MM.1S (cell line): ENCODE data around the gene PLEKHG1.

ENCODE experiments used
- CTCF ChIP-seq: fragments of 300-600 bp; sonication (generic); IDR thresholded peaks from 2 replicates; pipeline ENCODE4 v1.5.1; 2016; ENCODE audit warnings: antibody characterized with exemption, low read length, mixed read lengths
- EZH2 ChIP-seq: fragments of 300-600 bp; sonication (generic); optimal IDR thresholded peaks from 2 replicates; pipeline ENCODE3; 2017; ENCODE audit warnings: low read depth, mild to moderate bottlenecking, antibody characterized with exemption, low read length, mixed read lengths
- EZH2phosphoT487 ChIP-seq: fragments of 300-600 bp; sonication (generic); IDR thresholded peaks from 2 replicates; pipeline ENCODE4 v1.6.1; 2018; ENCODE audit warnings: antibody characterized with exemption, low read length

GRCh38 chr6:150550244-150550643 is 49.4 kb upstream of the PLEKHG1 start:
- no peak for TF ChIP-seq CTCF
- no peak for TF ChIP-seq EZH2
- no peak for TF ChIP-seq EZH2phosphoT487
